GM12891 (cell line): Measurements from ENCODE around the gene PALS2.

Source experiments
- POLR2A ChIP-seq: IDR thresholded peaks from 2 replicates; pipeline ENCODE4 v1.6.1; 2011; ENCODE audit warnings: low read depth, low read length, control low read depth
- POU2F2 ChIP-seq: IDR thresholded peaks from 2 replicates; pipeline ENCODE4 v1.6.1; 2011; ENCODE audit warnings: low read depth, mild to moderate bottlenecking, control low read depth, low read length, moderate library complexity
- TAF1 ChIP-seq: IDR thresholded peaks from 2 replicates; pipeline ENCODE4 v1.6.1; 2011; ENCODE audit warnings: low read depth, low read length, control low read depth

- no peak for TF ChIP-seq TAF1
- TF ChIP-seq POU2F2 = no peak
- TF ChIP-seq POLR2A = no peak
These were observed 49.5 kb downstream of the PALS2 start for GRCh38 chr7:24622646-24623182.
